GM18520 (cell line): ENCODE results near the gene SHANK1.

Source experiments
- ATAC-seq: cut with Tn5 transposase; IDR thresholded peaks from one replicate; pipeline ENCODE4 v1.9.1; 2021; ENCODE audit not compliant: unreplicated experiment

The SHANK1 gene

GRCh38 chr19:50661766-50662650 is 57.6 kb downstream of the SHANK1 start:
- ATAC-seq, result no peak

GRCh38 chr19:50661023-50661422 is 58.6 kb downstream of the SHANK1 start:
- no peak for ATAC-seq

GRCh38 chr19:50660088-50660366 is 59.6 kb downstream of the SHANK1 start:
- no peak for ATAC-seq

GRCh38 chr19:50659318-50660087 is 60.1 kb downstream of the SHANK1 start:
- no peak for ATAC-seq

GRCh38 chr19:50658441-50659317 is 60.9 kb downstream of the SHANK1 start:
- no peak for ATAC-seq

GRCh38 chr19:50657712-50658440 is 61.7 kb downstream of the SHANK1 start:
- ATAC-seq, result peak; percentile 74

GRCh38 chr19:50657222-50657669 is 62.4 kb downstream of the SHANK1 start:
- no peak for ATAC-seq

GRCh38 chr19:50654882-50655281 is 64.7 kb downstream of the SHANK1 start:
- ATAC-seq, result no peak

- ATAC-seq, result no peak
These were observed 66.9 kb downstream of the SHANK1 start for GRCh38 chr19:50652722-50653121.

- no peak for ATAC-seq
These were observed 68.4 kb downstream of the SHANK1 start for GRCh38 chr19:50651174-50651573.

GRCh38 chr19:50649433-50650391 is 69.9 kb downstream of the SHANK1 start, which contains the start of gene C19orf81:
TSS of gene C19orf81 (plus strand) at chr19:50649445. CDS start at chr19:50649445, 0 bp downstream.
- no peak for ATAC-seq

GRCh38 chr19:50648659-50649058 is 70.9 kb downstream of the SHANK1 start:
- ATAC-seq, result no peak

- no peak for ATAC-seq
These were observed 71.6 kb downstream of the SHANK1 start for GRCh38 chr19:50647879-50648615.

GRCh38 chr19:50646074-50646807 is 73.4 kb downstream of the SHANK1 start:
- ATAC-seq, result no peak

- ATAC-seq, result no peak
These were observed 74.5 kb downstream of the SHANK1 start for GRCh38 chr19:50645107-50645506.

GRCh38 chr19:50644315-50644915 is 75.2 kb downstream of the SHANK1 start:
- ATAC-seq, result no peak

GRCh38 chr19:50640368-50640767 is 79.2 kb downstream of the SHANK1 start:
- no peak for ATAC-seq
